Measurements from ENCODE around the gene ACVR1.
A peak's percentile ranks its signal among the peaks of the same experiment; 100 is the strongest.

ACVR1 gene

DNA sequence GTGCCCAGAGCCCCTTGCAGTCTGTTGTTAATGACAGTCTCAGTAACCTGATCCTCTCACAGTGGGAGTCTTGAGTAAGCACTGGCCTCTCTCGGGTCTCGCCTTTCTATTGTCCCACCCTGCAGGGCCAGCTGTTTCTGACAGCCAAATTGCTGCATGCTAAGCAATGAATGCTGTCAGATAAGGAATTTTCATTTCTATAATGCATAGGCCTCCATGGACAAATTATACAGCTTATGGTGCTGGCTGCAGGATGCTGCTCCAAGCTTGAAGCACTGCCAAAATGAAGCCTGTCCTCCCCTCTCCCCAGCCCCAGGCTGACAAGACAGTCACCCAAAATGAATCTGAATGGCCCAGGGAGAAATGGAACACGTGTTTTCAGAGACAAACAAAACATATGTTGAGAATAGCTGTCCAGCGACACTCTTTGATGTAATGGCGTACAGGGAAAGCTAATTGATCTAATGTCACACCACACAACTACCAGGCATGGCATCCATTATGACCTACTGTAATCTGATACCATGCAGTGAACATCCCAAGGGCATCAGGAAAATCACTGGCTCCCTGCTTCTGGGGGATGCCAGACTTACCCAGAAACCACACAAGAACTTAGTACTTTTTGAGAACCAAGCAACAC lies 36.8 kb downstream of the ACVR1 start:
- H3K4me1 ChIP-seq, result peaks cover 8% of the 10 kb centered on the region; the same call in 1 of the 2 replicates
- DNase-seq, result peak; percentile 66

DNA sequence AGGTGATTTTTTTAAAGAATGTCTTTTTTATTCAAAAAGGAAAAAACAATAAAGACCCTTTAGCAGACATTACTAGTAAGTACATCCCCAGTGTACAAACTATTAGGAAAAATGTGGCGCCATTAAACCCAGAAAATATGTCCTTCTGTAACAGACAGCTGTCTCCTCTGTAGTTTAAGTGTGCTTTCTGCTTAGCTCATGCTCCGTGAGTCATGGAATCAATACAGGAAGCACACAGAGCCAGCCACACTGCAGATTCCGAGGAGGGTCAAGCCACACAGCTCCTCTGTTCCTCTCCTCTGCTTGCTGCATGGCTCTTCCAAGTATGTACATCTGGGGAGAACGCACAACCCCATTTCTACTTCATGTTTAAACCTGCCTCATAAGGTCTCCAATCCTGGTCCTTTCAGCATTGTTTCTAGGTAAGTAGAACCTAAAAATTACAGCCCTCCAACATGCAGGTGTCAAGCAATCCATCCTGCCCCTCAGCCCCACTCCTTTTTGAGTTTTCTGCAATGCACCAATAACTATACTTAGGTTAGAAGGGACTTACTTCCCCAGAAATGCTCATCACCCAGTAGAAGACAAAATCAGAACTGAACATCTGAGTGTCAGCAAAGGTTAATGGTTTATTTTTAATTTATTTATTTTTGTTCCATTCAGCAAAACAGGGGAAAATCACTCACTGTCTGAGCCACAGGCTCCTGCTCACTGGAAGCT lies 37.5 kb downstream of the ACVR1 start:
- no peaks in the 10 kb centered on the region for H3K9me3 ChIP-seq
- TF ChIP-seq, protein P1, sequence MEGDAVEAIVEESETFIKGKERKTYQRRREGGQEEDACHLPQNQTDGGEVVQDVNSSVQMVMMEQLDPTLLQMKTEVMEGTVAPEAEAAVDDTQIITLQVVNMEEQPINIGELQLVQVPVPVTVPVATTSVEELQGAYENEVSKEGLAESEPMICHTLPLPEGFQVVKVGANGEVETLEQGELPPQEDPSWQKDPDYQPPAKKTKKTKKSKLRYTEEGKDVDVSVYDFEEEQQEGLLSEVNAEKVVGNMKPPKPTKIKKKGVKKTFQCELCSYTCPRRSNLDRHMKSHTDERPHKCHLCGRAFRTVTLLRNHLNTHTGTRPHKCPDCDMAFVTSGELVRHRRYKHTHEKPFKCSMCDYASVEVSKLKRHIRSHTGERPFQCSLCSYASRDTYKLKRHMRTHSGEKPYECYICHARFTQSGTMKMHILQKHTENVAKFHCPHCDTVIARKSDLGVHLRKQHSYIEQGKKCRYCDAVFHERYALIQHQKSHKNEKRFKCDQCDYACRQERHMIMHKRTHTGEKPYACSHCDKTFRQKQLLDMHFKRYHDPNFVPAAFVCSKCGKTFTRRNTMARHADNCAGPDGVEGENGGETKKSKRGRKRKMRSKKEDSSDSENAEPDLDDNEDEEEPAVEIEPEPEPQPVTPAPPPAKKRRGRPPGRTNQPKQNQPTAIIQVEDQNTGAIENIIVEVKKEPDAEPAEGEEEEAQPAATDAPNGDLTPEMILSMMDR (IDR thresholded peaks at IDR 0.05; ENCODE audit: low read depth, low read length), result no peak
- H3K4me1 ChIP-seq, result peaks cover 8% of the 10 kb centered on the region; the same call in 1 of the 2 replicates
- peak overlapping the region; percentile 37 for H3K4me3 ChIP-seq (ENCODE audit: low read depth, low read length)
- no peaks in the 10 kb centered on the region for H3K27me3 ChIP-seq
- no peaks in the 10 kb centered on the region for H3K36me3 ChIP-seq
- DNase-seq, result peak; percentile 44

More for the DNA sequence above, 36.8 kb downstream of the ACVR1 start:
- no peaks in the 10 kb centered on the region for H3K36me3 ChIP-seq
- TF ChIP-seq, protein P1 (IDR thresholded peaks at IDR 0.05; ENCODE audit: low read depth, low read length), result no peak
- peak overlapping the region; percentile 24 for H3K4me3 ChIP-seq (ENCODE audit: low read depth, low read length)
- no peaks in the 10 kb centered on the region for H3K9me3 ChIP-seq
- H3K27me3 ChIP-seq, result no peaks in the 10 kb centered on the region

DNA sequence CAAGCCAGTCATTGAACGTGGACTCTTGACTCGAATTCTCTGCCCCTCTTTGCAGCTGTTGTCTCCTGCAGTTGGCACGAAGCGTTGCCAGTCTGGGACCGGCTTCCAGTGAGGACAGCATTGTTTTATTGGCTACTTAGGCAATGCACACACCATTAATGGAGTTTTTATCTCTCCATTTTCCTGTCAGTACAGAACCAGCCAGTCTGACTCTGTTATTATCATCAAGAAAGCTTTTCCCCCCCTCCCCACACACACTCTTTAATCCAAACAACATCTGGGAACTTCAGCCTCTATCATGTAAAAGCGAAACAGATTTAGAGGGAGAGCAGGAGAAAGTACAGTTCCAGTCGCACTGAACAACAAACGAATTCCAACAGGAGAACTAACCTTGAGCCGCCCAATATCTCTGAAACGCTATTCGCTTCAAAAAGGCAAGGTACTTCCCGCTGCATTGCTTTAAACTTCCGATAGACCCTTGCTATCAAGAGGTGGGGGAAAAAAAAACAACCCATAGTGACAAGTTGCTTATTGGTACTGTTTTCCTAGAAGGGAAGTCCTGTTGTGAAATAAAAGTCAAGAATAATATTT lies 38.2 kb downstream of the ACVR1 start:
- peak overlapping the region; percentile 37 for H3K4me3 ChIP-seq (ENCODE audit: low read depth, low read length)
- no peaks in the 10 kb centered on the region for H3K27me3 ChIP-seq
- H3K36me3 ChIP-seq, result no peaks in the 10 kb centered on the region
- H3K4me1 ChIP-seq, result peaks cover 8% of the 10 kb centered on the region; the same call in 1 of the 2 replicates
- no peaks in the 10 kb centered on the region for H3K9me3 ChIP-seq
- DNase-seq, result peak; percentile 67
- TF ChIP-seq, protein P1 (IDR thresholded peaks at IDR 0.05; ENCODE audit: low read depth, low read length), result no peak

DNA sequence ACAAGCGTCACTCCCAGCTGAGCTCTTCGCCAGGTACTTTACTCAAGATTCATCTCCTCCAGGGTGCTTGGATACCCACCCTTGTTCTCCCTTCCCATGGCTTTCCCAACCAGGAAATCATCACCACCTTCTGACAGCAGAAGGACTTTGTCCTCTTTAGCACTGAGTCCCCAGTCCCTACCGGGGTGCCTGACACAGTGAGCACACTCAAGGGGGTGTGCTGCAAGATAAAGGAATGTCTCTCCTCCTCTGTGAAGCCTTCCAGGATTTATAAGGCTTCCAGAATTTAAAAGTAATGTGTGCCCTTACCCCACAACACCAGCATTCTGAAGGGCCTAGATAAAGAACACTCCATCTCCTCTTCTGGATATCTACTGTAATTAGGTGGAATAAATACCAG lies 39.6 kb downstream of the ACVR1 start:
- no peak for DNase-seq
- no peak overlapping the region for H3K4me3 ChIP-seq (ENCODE audit: low read depth, low read length)

DNA sequence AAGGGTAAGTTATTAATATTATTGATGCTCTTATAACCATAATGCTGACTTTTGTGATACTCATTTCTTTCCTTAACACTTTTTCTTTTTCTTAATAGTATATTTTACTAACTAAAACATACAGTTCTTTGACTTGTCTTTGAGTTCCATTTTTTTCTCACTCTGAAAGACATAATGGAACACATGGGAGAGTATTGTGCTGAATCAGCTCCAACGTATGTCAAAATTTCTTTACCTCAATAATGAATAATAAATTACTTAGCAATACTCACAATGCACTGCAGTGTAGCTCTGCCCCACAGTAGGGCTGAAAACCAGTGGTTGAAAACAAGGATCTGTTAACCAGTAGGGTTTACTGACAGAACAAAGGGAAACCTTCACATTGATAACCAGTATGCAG lies 40.7 kb downstream of the ACVR1 start:
- no peaks in the 10 kb centered on the region for H3K27me3 ChIP-seq
- H3K4me3 ChIP-seq (ENCODE audit: low read depth, low read length), result no peak overlapping the region
- peaks cover 8% of the 10 kb centered on the region; the same call in 1 of the 2 replicates for H3K4me1 ChIP-seq
- H3K36me3 ChIP-seq, result no peaks in the 10 kb centered on the region
- H3K9me3 ChIP-seq, result no peaks in the 10 kb centered on the region
- DNase-seq, result no peak
- TF ChIP-seq, protein P1 (IDR thresholded peaks at IDR 0.05; ENCODE audit: low read depth, low read length), result no peak

More for the DNA sequence above, 39.6 kb downstream of the ACVR1 start:
- no peaks in the 10 kb centered on the region for H3K36me3 ChIP-seq
- H3K9me3 ChIP-seq, result no peaks in the 10 kb centered on the region
- H3K4me1 ChIP-seq, result peaks cover 8% of the 10 kb centered on the region; the same call in 1 of the 2 replicates
- H3K27me3 ChIP-seq, result no peaks in the 10 kb centered on the region
- TF ChIP-seq, protein P1 (IDR thresholded peaks at IDR 0.05; ENCODE audit: low read depth, low read length), result no peak
